UCSD-AML1 (cell line): Measurements from ENCODE around the gene FAM131A.

ENCODE experiments used
- DNase-seq: peaks from one replicate; lab custom pipeline; 2025; ENCODE audit not compliant: unreplicated experiment; lab: John Stamatoyannopoulos, UW

Gene FAM131A

DNA sequence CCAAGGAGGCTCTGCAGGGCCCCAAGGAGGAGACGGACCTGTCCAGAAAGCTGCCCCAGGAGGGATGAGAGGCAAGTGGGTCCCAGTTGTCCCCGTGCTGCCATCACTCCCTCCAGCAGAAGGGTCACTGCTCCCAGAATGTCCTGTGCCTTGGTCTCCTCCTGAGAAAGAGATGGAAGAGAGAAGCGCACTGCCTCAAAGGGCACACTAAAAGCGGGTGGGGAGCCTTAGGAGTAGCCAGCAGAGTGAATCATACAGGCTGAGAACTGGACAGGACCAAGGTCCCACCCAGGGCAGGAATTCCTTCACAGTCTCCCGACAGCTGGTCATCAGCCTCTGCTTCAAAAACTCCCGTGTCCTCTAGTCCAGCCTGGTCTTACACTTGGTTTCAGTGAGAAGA is 36.0 kb downstream of the FAM131A start:
- no peak for DNase-seq

DNA sequence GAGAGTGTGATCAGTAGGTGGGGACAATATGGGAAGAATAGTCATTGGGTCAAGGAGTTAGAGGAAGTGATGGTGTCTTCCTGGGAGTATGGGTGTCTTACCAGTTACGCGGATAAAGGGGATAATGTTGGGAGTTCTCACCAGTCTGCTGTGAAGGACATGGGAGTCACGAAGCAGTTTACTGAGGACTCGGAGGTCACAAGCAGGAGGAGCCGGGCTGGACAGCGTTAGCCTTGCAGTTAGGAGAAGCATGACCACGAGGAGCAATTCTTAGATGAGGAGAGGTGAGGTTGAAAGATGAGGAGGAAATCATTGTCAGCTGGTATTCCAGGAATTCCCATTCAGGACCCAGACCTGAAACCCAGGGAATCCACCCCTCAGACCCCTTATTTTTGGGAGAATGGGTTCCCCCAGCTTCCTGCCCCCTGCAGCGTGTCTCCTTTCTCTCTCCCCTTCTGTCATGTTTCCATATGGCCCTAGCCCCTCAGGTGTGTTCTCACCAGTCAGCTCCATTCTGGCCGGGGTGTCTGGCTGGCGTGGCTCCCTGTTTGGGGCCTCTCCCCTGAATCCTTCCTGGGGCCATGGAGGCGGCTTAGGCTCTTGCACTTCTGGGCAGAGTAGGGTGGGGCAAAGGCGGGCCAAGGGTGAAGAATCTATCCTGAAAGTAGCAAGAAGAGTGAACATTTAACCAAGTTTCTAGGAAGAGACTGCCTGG is 38.5 kb downstream of the FAM131A start:
- no peak for DNase-seq

- no peak for DNase-seq
These were observed 40.0 kb downstream of the FAM131A start for GRCh38 chr3:184377374-184377773.

DNA sequence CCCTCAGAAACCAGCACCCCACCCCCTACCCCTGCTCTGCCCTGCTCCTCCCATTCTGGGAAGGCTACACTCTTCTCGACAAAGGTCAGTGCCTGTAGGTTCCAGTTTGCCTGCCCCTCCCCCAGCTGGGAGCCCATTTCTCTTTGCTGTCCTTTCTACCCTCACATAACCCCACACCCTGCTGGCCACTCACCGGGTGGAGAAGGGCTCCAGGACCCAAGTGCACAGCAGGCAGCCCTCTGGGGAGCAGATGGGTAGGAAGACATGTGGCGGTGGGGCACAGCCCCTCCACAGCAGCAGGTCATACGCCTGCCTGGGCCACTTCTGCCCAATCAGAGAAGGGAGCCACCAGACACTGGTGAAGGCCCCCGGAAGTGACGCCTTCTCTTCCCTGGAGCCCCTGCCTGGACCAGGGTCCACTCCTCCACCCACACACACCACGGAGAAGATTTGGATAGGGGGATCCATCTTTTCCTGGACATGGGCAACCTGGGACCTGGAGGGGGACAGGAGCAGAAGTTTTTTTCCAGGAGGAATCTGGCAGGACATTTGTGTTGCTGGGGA is 40.6 kb downstream of the FAM131A start, which contains the start of gene THPO:
TSS of gene THPO (minus strand) at position 326 of the 564 bp plus-strand sequence. CDS start 1,948 bp downstream, outside the sequence.
- no peak for DNase-seq

GRCh38 chr3:184378651-184379357 is 41.4 kb downstream of the FAM131A start:
- DNase-seq, result no peak

GRCh38 chr3:184379358-184380184 is 42.2 kb downstream of the FAM131A start, which contains the start of gene CHRD:
Gene CHRD, plus strand, starts transcription at chr3:184380054. Its CDS starts 265 bp downstream, at chr3:184380319.
- DNase-seq, result no peak

DNA sequence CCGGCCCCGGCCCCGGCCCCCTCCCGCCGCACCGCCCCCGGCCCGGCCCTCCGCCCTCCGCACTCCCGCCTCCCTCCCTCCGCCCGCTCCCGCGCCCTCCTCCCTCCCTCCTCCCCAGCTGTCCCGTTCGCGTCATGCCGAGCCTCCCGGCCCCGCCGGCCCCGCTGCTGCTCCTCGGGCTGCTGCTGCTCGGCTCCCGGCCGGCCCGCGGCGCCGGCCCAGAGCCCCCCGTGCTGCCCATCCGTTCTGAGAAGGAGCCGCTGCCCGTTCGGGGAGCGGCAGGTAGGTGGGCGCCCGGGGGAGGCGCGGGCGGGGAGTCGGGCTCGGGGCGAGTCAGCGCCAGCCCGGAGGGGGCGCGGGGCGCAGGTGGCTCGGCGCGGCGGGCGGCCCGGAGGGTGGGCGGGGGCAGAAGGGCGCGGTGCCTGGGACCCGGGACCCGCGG is 42.8 kb downstream of the FAM131A start:
- DNase-seq, result no peak

DNA sequence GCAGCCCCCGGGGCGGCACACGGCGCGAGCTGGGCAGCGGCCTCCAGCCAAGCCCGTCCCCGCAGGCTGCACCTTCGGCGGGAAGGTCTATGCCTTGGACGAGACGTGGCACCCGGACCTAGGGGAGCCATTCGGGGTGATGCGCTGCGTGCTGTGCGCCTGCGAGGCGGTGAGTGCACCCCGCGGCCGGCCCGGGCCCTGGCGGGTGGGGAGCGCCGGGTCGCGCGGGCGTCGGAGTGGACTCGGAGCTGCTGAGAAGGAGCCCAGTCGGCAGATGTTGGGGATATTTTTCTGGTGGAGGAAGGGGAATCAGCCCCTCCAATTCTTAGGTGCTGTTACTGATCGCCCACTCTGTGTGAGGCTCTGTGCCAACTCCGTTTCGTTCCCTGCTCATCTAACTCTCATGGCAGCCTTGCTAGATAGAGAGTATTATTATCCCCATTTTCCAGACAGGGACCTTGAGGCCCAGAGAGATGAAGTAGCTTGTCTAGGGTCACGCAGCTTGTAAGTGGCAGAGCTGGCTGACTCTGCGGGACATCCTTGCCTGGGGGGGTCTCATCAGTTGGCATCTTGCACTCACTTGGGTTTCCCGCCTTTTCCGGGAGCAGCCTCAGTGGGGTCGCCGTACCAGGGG is 43.3 kb downstream of the FAM131A start:
- no peak for DNase-seq

- peak; percentile 38 for DNase-seq
These were observed 44.1 kb downstream of the FAM131A start for GRCh38 chr3:184381261-184382224.

DNA sequence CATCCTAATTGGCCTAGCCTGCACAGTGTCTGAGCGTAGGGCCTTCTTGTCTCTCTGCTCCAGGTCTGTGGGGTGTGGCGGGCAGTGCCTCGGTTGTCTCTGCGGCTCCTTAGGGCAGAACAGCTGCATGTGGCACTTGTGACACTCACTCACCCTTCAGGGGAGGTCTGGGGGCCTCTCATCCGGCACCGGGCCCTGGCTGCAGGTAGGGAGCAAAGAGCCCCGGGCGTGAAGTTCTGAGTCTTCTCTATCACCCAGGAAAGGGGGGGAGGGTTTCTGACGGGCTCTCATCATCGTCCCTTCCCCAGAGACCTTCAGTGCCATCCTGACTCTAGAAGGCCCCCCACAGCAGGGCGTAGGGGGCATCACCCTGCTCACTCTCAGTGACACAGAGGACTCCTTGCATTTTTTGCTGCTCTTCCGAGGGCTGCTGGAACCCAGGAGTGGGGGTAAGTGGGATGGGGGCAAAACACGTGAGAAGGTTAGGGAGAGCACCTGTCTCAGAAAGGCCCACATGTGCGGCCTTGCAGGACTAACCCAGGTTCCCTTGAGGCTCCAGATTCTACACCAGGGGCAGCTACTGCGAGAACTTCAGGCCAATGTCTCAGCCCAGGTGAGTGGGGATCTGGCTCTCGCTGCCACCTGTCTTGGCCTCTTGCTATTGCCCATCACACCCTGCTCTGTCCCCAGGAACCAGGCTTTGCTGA is 45.1 kb downstream of the FAM131A start:
- DNase-seq, result no peak

DNA sequence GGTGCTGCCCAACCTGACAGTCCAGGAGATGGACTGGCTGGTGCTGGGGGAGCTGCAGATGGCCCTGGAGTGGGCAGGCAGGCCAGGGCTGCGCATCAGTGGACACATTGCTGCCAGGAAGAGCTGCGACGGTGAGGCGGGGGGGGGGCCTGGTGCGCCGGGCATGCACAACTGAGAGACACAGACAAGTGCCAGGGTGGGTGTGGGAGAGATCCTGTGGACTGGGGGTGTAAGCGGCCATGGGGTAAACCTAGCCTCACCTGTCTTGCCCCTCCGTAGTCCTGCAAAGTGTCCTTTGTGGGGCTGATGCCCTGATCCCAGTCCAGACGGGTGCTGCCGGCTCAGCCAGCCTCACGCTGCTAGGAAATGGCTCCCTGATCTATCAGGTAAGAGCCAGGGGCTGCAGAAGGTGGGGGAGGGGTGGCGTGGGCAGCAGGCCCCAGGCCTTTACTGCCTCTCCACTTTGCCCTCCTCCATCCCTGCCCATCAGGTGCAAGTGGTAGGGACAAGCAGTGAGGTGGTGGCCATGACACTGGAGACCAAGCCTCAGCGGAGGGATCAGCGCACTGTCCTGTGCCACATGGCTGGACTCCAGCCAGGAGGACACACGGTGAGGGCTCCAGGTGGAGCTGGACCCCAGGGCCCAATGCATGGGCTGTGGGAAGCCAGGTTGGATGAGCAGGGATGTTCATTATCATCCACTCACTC is 45.8 kb downstream of the FAM131A start:
- DNase-seq, result no peak

- DNase-seq, result no peak
These were observed 46.9 kb downstream of the FAM131A start for GRCh38 chr3:184384342-184384741.

DNA sequence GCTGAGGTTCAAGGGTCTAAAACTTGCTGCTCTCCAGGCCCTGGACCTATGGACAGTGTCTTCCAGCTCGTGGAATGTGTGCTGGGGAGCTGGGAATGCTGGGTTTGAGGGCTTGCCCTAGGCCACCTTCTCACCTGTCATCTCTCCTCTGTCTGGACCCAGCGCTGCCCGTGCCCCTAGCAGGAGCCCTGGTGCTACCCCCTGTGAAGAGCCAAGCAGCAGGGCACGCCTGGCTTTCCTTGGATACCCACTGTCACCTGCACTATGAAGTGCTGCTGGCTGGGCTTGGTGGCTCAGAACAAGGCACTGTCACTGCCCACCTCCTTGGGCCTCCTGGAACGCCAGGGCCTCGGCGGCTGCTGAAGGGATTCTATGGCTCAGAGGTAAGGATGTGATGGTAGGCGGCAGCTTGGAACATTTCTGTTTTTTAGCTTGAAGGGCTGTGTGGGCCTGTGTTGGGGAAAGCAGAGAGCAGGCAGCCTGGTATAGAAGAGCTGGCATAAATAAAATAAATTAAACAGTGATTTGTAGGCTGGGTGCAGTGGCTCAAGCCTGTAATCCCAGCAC is 47.5 kb downstream of the FAM131A start:
- no peak for DNase-seq

- no peak for DNase-seq
These were observed 48.8 kb downstream of the FAM131A start for GRCh38 chr3:184386047-184386806.

DNA sequence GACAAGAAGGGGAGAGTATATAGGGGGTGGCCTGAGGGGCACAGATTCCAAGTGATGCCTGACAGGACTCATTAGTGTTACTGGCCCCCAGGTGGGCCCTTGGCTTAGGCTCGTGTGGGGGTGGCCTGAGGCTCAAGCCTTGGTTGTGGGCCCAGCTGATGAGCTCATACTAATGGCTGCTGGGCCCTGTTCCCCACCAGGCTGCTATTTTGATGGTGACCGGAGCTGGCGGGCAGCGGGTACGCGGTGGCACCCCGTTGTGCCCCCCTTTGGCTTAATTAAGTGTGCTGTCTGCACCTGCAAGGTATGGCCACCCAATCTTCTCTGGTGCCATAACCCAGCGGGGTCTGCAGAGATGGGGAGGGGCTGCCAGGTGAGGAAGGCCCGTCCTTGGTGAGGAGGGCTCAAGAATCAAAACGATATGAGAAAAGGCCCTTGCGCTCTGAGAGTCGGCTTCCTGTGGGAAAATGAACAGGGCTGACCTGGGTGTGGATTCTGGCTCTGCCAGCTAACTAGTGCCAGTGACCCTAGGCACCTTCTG is 49.8 kb downstream of the FAM131A start:
- DNase-seq, result no peak

GRCh38 chr3:184388164-184388935 is 51.0 kb downstream of the FAM131A start:
- no peak for DNase-seq
